Measurements from ENCODE around the gene GTF2H2C_2.
A peak's percentile ranks its signal among the peaks of the same experiment; 100 is the strongest.
"Not testable (repeated sequence)": the region's sequence is repeated elsewhere in the genome, so short reads cannot be mapped to it uniquely, and the experiment has no call there.

The GTF2H2C_2 gene

DNA sequence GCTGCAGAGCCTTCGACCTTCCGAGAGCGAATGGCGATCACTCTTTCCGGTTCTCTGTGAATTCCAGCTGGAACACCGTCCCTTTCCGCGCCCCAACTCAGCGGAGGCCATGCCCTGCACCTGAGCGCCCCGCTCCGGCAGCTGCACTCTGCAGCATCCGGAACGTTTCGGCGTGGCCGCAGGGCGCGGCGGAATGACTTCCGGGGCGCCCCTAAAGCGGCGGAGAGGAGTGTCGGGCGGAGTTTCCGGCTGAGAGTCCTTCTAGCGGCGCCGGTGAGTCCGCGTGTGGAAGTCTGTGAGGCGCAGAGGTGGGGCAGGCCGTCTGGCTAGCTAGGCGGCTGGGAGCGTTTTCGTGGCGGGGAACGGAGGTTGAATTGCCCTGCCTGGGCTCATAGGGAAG lies at the start of gene GTF2H2C_2:
Gene GTF2H2C_2 (plus strand): TSS at position 252 of the 400 bp plus-strand sequence.
- not testable (repeated sequence) for DNase-seq (ENCODE audit: low read depth); FAIRE-seq; H3K36me3 ChIP-seq (ENCODE audit: control insufficient read depth, insufficient read depth, low read length); H3K27me3 ChIP-seq (ENCODE audit: control insufficient read depth, insufficient read depth, low read length); H3K4me3 ChIP-seq (ENCODE audit: low read depth, low read length)

DNA sequence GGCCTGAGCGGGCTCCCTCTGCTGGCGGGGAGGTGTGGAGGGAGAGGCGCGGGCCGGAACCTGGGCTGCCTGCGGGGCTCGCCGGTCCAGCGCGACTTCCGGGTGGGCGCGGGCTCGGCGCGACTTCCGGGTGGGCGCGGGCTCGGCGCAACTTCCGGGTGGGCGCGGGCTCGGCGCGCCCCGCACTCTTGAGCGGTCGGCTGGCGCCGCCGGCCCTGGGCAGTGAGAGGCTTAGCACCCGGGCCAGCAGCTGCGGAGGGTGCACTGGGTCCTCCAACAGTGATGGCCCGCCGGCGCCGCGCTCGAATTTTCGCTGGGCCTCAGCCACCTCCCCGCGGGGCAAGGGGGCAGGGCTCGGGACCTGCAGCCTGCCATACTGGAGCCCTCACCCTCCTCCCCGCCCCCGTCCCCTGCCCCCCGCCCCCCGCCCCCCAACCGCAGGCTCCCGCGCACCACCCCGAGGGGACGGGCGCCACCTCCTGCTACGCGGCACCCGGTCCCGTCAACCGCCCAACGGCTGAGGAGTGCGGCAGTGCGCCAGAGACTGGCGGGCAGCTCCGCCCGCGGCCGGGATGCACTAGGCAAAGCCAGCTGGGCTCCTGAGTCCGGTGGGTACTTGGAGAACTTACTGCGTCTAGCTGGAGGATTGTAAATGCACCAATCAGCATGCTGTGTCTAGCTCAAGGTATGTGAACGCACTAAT lies 14.0 kb upstream of the GTF2H2C_2 start:
- peak; percentile 67 for DNase-seq (ENCODE audit: low read depth)
- not testable (repeated sequence) for FAIRE-seq; H3K36me3 ChIP-seq (ENCODE audit: control insufficient read depth, insufficient read depth, low read length); H3K27me3 ChIP-seq (ENCODE audit: control insufficient read depth, insufficient read depth, low read length)
- peak overlapping the region; percentile 33 for H3K4me3 ChIP-seq (ENCODE audit: low read depth, low read length)

DNA sequence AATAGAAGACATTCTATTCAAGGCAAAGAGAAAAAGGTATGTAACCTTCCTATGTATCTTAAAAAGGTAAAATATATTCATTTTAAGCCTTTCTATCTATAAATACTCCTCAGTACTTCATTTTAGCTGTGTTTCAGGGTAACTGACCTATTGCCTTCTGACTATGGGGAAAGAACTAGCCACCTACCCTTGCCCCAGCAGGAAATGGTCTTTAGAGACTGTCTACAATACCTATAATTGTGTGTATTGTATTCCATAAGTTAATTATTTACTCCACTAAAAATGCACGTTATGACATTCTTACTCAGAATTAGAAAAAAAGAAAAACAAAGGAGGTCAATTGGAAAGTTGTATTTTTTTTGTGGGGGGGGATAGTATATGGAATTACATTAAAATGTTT lies 6.2 kb downstream of the GTF2H2C_2 start:
- H3K27me3 ChIP-seq (ENCODE audit: control insufficient read depth, insufficient read depth, low read length); FAIRE-seq; H3K4me3 ChIP-seq (ENCODE audit: low read depth, low read length); DNase-seq (ENCODE audit: low read depth); H3K36me3 ChIP-seq (ENCODE audit: control insufficient read depth, insufficient read depth, low read length): not testable (repeated sequence)

DNA sequence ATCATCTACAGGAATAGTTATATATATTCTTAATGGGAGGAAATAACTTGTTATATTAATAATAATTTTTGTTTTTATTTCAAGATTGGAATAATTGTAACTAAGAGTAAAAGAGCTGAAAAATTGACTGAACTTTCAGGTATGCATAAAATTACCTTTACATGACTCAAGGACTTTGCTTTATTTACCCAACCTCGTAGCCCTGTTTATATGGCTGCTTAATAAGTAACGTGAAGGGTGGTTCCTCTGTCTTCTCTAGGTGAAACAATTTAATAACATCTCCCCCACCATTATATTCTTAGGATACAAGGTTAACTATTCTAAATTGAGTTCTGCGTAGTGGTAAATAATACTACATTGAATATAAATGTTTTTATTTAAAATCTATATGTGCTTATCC lies 8.0 kb downstream of the GTF2H2C_2 start:
- H3K27me3 ChIP-seq (ENCODE audit: control insufficient read depth, insufficient read depth, low read length); H3K36me3 ChIP-seq (ENCODE audit: control insufficient read depth, insufficient read depth, low read length); FAIRE-seq; H3K4me3 ChIP-seq (ENCODE audit: low read depth, low read length); DNase-seq (ENCODE audit: low read depth): not testable (repeated sequence)

DNA sequence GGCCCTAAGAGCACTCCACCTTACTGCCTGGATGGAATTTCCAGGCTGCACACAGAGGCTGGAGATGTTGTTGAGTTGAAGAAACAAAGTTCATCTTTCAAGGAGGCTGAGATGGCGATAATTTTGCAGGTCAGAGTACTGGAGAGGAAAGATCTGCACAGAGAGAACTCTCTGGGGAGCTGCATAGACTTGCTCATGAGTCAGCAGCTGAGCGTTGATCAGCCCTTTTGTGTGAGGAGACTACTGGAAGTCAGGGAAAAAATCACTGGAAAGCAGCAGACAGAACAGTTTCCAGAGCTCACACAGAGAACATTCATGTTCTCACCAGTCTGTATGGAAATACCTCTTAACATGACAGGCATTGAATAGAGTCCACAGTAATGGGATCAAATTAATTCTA lies 23.4 kb downstream of the GTF2H2C_2 start:
- not testable (repeated sequence) for H3K36me3 ChIP-seq (ENCODE audit: control insufficient read depth, insufficient read depth, low read length); H3K27me3 ChIP-seq (ENCODE audit: control insufficient read depth, insufficient read depth, low read length); DNase-seq (ENCODE audit: low read depth); H3K4me3 ChIP-seq (ENCODE audit: low read depth, low read length); FAIRE-seq

DNA sequence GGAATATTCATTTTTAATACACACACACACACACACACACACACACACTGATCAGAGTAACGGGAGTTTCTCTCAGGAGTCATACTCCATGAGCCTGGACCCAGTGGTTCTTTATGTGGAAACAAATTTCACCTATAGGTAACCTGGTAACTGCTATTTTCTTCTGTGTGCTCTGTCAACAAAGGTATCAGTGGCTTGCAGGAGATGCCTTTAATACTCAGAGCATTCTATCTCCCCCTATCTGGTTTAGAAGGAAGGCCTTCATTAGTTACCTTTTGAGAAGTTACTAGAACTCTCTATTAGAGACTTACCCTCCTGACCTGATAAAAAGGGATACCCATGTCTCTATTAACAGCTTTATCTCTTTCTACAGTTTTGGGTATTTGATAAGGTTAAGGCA lies 34.4 kb downstream of the GTF2H2C_2 start:
- not testable (repeated sequence) for H3K4me3 ChIP-seq (ENCODE audit: low read depth, low read length); H3K27me3 ChIP-seq (ENCODE audit: control insufficient read depth, insufficient read depth, low read length); DNase-seq (ENCODE audit: low read depth); FAIRE-seq; H3K36me3 ChIP-seq (ENCODE audit: control insufficient read depth, insufficient read depth, low read length)

DNA sequence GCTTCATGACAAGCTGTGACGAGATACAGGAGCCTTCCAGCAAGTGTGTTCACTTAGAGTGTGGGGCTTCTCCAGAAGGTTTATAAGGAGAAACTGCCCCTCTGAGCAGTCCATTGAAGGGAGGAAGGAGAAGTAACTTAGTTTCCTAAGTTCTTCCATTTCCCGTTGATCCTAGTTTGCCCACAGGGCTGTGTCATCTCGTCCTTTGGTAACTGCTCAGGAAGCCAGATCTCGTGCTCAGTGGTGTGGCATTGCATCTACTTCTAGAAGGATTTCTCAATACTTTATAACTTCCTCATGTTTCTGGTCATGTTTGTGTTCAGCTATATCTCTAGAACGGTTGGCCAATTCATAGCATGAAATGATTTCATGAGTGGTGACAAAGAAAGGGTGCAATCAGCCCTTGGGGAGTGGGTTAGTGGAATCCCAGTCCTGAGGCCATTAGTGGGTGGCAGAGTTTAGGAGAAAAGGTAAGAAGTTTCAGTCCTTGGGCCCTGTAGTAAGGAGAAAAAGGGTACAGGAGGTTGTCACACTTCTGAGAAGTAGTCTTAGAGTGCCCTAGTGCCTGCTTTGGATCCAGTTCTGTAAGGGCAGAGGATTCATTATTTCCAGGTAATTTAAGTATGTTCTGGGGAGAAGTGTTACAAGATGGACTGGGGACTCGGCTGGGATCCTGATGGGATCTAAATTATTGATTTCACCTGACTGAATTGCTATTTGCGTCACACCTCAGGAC lies 36.2 kb downstream of the GTF2H2C_2 start:
- FAIRE-seq; DNase-seq (ENCODE audit: low read depth); H3K27me3 ChIP-seq (ENCODE audit: control insufficient read depth, insufficient read depth, low read length); H3K4me3 ChIP-seq (ENCODE audit: low read depth, low read length); H3K36me3 ChIP-seq (ENCODE audit: control insufficient read depth, insufficient read depth, low read length): not testable (repeated sequence)

DNA sequence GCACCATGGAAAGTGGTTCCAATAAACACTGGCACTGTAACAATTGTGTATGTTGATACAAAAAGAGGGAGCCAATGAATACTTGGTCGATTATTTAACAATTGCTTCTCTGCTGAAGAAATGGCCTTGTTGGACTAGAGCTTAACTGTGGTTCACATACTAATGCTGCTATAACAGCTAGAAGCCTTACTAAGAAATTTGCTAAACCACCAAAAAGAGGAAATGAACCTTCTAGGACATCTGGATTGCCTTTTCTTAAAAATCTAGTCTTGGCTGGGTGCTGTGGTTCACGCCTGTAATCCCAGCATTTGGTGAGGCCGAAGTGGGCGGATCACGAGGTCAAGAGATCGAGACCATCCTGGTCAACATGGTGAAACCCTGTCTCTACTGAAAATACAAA lies 41.9 kb downstream of the GTF2H2C_2 start:
- not testable (repeated sequence) for H3K27me3 ChIP-seq (ENCODE audit: control insufficient read depth, insufficient read depth, low read length); H3K36me3 ChIP-seq (ENCODE audit: control insufficient read depth, insufficient read depth, low read length); DNase-seq (ENCODE audit: low read depth); H3K4me3 ChIP-seq (ENCODE audit: low read depth, low read length); FAIRE-seq

DNA sequence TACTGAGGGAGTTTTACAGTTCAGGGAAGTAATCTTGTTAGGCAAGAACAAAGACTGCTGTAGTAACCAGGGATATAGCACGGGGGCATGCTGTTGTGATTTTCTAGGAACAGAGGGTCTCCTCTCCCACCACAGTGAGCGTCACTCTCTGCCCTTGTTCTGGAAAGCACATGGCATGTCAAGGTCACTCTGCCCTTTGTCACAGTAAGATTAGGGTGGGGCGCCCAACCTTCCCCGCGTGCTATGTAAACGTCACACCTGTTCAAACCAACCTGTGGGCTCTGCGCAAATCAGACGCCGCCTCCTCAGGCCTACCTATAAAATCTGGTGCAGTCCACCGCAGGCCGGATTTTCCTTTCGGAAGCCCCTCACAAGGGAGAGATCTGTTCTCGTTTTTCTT lies 44.0 kb downstream of the GTF2H2C_2 start:
- FAIRE-seq; H3K36me3 ChIP-seq (ENCODE audit: control insufficient read depth, insufficient read depth, low read length); H3K4me3 ChIP-seq (ENCODE audit: low read depth, low read length); DNase-seq (ENCODE audit: low read depth); H3K27me3 ChIP-seq (ENCODE audit: control insufficient read depth, insufficient read depth, low read length): not testable (repeated sequence)

DNA sequence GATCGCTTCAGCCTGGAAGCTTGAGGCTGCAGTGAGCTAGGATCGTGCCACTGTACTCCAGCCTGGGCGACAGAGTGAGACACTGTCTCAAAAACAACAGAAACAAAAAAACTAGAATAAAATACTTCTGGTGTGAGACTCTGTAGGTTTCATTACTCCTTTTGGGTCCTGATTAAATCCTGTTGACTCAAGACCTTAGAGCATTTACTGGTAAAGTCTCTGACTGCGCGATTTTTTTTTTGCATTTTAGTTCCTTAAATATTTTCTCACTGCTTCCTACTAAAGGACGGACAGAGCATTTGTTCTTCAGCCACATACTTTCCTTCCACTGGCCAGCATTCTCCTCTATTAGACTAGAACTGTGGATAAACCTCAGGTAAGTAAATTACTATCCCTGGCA lies 46.8 kb downstream of the GTF2H2C_2 start:
- H3K36me3 ChIP-seq (ENCODE audit: control insufficient read depth, insufficient read depth, low read length); DNase-seq (ENCODE audit: low read depth); FAIRE-seq; H3K4me3 ChIP-seq (ENCODE audit: low read depth, low read length); H3K27me3 ChIP-seq (ENCODE audit: control insufficient read depth, insufficient read depth, low read length): not testable (repeated sequence)

DNA sequence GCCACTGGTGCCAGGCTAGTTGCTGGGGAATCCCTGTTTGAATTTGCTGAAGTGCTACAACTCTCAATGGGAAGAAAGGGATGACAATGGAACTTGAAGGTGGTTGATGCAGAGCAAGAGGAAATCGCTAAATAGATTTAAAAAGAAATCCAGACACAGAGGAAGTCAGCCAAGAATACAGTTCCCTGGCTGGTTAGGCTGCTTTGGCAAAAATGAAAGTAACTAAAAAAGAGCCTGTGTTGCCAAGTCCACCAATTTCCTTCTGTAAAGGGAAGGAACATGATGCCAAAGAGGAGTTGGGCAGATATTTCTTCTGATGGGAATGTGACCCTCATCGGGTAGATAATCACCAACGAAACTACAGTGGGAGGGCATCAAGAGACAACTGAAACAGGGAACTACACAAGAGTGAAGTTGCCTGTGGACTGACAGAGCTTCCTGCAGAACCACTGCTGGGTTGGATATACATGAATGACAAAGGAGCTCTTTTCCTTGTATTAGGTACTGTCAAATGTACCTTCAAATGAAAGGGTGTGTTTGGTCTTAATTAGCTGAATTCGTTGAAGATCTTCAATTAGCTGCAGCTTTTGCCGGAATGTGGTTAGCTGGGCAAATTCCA lies 49.0 kb downstream of the GTF2H2C_2 start:
- not testable (repeated sequence) for H3K36me3 ChIP-seq (ENCODE audit: control insufficient read depth, insufficient read depth, low read length); H3K27me3 ChIP-seq (ENCODE audit: control insufficient read depth, insufficient read depth, low read length); FAIRE-seq; DNase-seq (ENCODE audit: low read depth); H3K4me3 ChIP-seq (ENCODE audit: low read depth, low read length)

DNA sequence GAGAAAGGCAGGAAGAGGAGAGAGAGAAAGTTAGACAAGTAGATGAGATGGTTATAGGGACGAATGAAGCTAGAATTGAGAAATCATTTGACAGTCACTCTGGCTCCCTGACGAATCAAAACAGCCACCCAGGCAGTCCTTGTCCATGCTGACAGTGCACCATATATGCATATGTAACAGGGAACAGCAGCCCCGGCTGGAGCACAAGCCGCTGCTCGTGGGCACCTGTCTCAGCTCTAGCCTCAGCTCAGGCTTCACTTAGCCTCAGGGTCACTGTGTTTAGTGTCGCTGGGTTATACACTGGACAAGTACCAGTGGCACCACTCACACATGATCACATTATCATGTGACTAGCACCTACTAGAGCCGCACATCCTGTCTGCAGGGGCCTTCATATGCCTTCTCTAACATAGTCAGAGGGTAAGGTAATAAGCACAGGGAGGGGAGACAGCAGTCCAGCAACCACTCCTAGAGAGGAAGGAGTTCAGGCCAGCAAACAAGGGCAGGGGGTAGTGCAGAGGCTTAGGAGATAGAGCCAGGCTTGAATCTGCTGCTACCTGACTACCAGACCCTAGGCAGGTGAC lies 54.9 kb downstream of the GTF2H2C_2 start:
- H3K27me3 ChIP-seq (ENCODE audit: control insufficient read depth, insufficient read depth, low read length); H3K4me3 ChIP-seq (ENCODE audit: low read depth, low read length); FAIRE-seq; H3K36me3 ChIP-seq (ENCODE audit: control insufficient read depth, insufficient read depth, low read length); DNase-seq (ENCODE audit: low read depth): not testable (repeated sequence)
